CD4-positive, alpha-beta T cell (primary cell): ENCODE measurements around the gene TMEM14C. TPM values are rescaled to one million over a fixed set of nuclear protein-coding genes. Genes with fewer than 3 reads are reported as not detected.
"Not testable (repeated sequence)": the region's sequence is repeated elsewhere in the genome, so short reads cannot be mapped to it uniquely, and the experiment has no call there.

Experiments used
- ATAC-seq: fragments of 200-7000 bp; cut with Tn5 transposase; one replicate; pipeline ENCODE4 v1.10.0; 2022; ENCODE audit warnings: mild to moderate bottlenecking; ENCODE audit not compliant: poor library complexity
- CTCF ChIA-PET: fragments of 350-600 bp; sonication (Branson Sonifier 250); formaldehyde crosslinking; loops from one replicate; lab custom pipeline; 2021; ENCODE audit warnings: antibody characterized with exemption, inconsistent platforms; lab: Charles Lee
- POLR2A ChIA-PET: fragments of 350-600 bp; sonication (Branson Sonifier 250); formaldehyde crosslinking; loops from one replicate; lab custom pipeline; 2021; ENCODE audit warnings: antibody characterized with exemption, inconsistent platforms; lab: Charles Lee
- DNase-seq, 14 experiments: peaks; one replicate each; pipeline ENCODE4 v3.0.0-alpha.2; 2013 to 2020; ENCODE audit warnings: mixed read lengths in 2 of 14
- H3K27ac ChIP-seq, 2 donors: one replicate each; pipeline versions ENCODE4 v1.5.1 to v1.7.0; 2013; ENCODE audit warnings: low read length in 2 of 2, low read depth in 1 of 2, mild to moderate bottlenecking in 1 of 2
- H3K27me3 ChIP-seq, 2 experiments: 1 replicate in 1 of 2; 2 replicates in 1 of 2; pipeline versions ENCODE4 v1.6.1 to v1.7.0; 2013; ENCODE audit warnings: low read length in 2 of 2, control low read depth in 1 of 2, mild to moderate bottlenecking in 1 of 2, moderate library complexity in 1 of 2; ENCODE audit not compliant: insufficient read depth in 2 of 2, control insufficient read depth in 1 of 2
- H3K36me3 ChIP-seq: one replicate; pipeline ENCODE4 v1.6.1; 2013; ENCODE audit warnings: low read length, control low read depth; ENCODE audit not compliant: insufficient read depth
- H3K4me1 ChIP-seq: one replicate; pipeline ENCODE4 v1.6.1; 2013; ENCODE audit warnings: low read length, control low read depth; ENCODE audit not compliant: insufficient read depth
- H3K4me3 ChIP-seq: one replicate; pipeline ENCODE4 v1.5.1; 2013; ENCODE audit warnings: mild to moderate bottlenecking, low read length, moderate library complexity
- H3K9me3 ChIP-seq, 2 experiments: 1 replicate in 1 of 2; 2 replicates in 1 of 2; pipeline versions ENCODE4 v1.6.1 to v1.7.0; 2013; ENCODE audit warnings: low read length in 2 of 2, mild to moderate bottlenecking in 2 of 2, control low read depth in 1 of 2, moderate library complexity in 1 of 2; ENCODE audit not compliant: control insufficient read depth in 1 of 2, insufficient read depth in 1 of 2
- H3K27ac Mint-ChIP-seq: one replicate; pipeline ENCODE4 v1.8.0; 2020; ENCODE audit warnings: mixed read lengths
- H3K27me3 Mint-ChIP-seq: one replicate; pipeline ENCODE4 v1.8.0; 2021; ENCODE audit warnings: mixed read lengths
- H3K36me3 Mint-ChIP-seq: one replicate; pipeline ENCODE4 v1.8.0; 2021; ENCODE audit warnings: low read depth, mixed read lengths
- H3K4me1 Mint-ChIP-seq: one replicate; pipeline ENCODE4 v1.8.0; 2021; ENCODE audit warnings: low read depth, mixed read lengths
- H3K4me3 Mint-ChIP-seq: one replicate; pipeline ENCODE4 v1.8.0; 2020; ENCODE audit warnings: mild to moderate bottlenecking, mixed read lengths
- H3K9me3 Mint-ChIP-seq: one replicate; pipeline ENCODE4 v1.8.0; 2020; ENCODE audit warnings: mixed read lengths
- CTCF ChIP-seq: fragments of 200-600 bp; IDR thresholded peaks from one replicate; pipeline ENCODE4 v1.8.0; 2022; ENCODE audit warnings: antibody characterized with exemption, mild to moderate bottlenecking
- intact Hi-C, 2 experiments: fragments of 100-400 bp; cut with DNase I in 1 of 2; cut with micrococcal nuclease in 1 of 2; formaldehyde crosslinking; loops; one replicate each; pipeline versions ENCODE4 v1.15.1 to v1.9.0; 2023 to 2025; cut with DNase I, micrococcal nuclease
- total RNA-seq, 174 experiments: library from RNA in 2 of 174; stranded (reverse) in 2 of 174; gene quantifications; one replicate each; pipeline ENCODE4 v1.2.3 and lab custom pipeline; 2021 to 2026

TMEM14C gene
- total RNA-seq, 2 experiments from 2014 or later = 14.4 to 14.6 TPM

DNA sequence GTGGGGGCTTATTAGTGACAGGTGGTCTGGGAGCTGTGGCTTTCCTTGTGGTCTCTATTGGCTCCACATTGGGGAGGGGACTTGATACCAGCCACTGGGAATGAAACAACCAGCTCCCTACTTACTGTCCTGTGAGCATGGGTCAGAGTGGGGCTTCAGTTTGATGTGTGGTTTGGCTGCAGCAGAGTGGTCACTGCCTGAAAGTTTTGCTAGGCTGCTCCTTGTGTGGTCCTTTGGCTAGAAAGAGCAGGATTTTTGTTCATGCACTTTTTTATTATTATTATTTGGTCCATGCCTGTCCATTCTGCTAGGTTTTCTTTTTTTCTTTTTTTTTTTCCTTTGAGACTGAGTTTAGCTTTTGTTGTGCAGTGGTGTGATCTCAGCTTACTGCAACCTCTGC is 17.2 kb downstream of the TMEM14C start:
- H3K27ac Mint-ChIP-seq = no peak overlapping the region

GRCh38 chr6:10741643-10742042 is 18.8 kb downstream of the TMEM14C start:
- H3K27ac ChIP-seq, H3K9me3 ChIP-seq, H3K36me3 ChIP-seq, CTCF ChIA-PET, DNase-seq, H3K27me3 Mint-ChIP-seq, ATAC-seq, H3K27ac Mint-ChIP-seq, H3K4me3 Mint-ChIP-seq, H3K4me1 ChIP-seq, H3K36me3 Mint-ChIP-seq, H3K27me3 ChIP-seq, H3K4me3 ChIP-seq, intact Hi-C loops, H3K9me3 Mint-ChIP-seq: not testable (repeated sequence)
- POLR2A ChIA-PET = interaction anchor here (1.2 kb wide), 1 partner anchor 47 kb away, joined by 3 read pairs; the partner anchor contains the start of genes C6orf52 and PAK1IP1
- H3K4me1 Mint-ChIP-seq = peaks cover 19% of the 10 kb centered on the region

More for the DNA sequence above, 17.2 kb downstream of the TMEM14C start:
- H3K36me3 ChIP-seq = no peaks in the 10 kb centered on the region
- no peak overlapping the region for H3K27ac ChIP-seq
- H3K4me1 Mint-ChIP-seq = peaks cover 3% of the 10 kb centered on the region
- no peak for ATAC-seq
- no peak overlapping the region for H3K4me3 ChIP-seq
- no peak for DNase-seq
- ChIA-PET CTCF (interaction anchor here (0.6 kb wide), 1 partner anchor 19 kb away, joined by 4 read pairs; no protein-coding TSS in a partner anchor), POLR2A (no interaction called here)
- H3K4me3 Mint-ChIP-seq = no peak overlapping the region
- no peaks in the 10 kb centered on the region for H3K27me3 Mint-ChIP-seq
- H3K9me3 ChIP-seq = no peaks in the 10 kb centered on the region
- H3K4me1 ChIP-seq = no peaks in the 10 kb centered on the region
- no peaks in the 10 kb centered on the region for H3K36me3 Mint-ChIP-seq
- no peaks in the 10 kb centered on the region for H3K9me3 Mint-ChIP-seq
- intact Hi-C loops = no loop called here
- TF ChIP-seq CTCF = no peak
- no peaks in the 10 kb centered on the region for H3K27me3 ChIP-seq

GRCh38 chr6:10742251-10742650 is 19.4 kb downstream of the TMEM14C start:
- ChIA-PET CTCF (interaction anchor here (0.6 kb wide), 1 partner anchor 48 kb away, joined by 3 read pairs; the partner anchor contains the start of gene C6orf52), POLR2A (no interaction called here)
- Mint-ChIP-seq H3K27ac (no peak overlapping the region), H3K4me3 (no peak overlapping the region), H3K36me3 (no peaks in the 10 kb centered on the region), H3K27me3 (no peaks in the 10 kb centered on the region), H3K4me1 (peaks cover 23% of the 10 kb centered on the region), H3K9me3 (no peaks in the 10 kb centered on the region)
- DNase-seq (no peak), ATAC-seq (no peak)
- no peaks in the 10 kb centered on the region for H3K9me3 ChIP-seq
- TF ChIP-seq CTCF = no peak
- no peak overlapping the region for H3K4me3 ChIP-seq
- intact Hi-C loops = no loop called here
- H3K27me3 ChIP-seq = no peaks in the 10 kb centered on the region
- peaks cover 8% of the 10 kb centered on the region for H3K4me1 ChIP-seq
- no peaks in the 10 kb centered on the region for H3K36me3 ChIP-seq
- no peak overlapping the region for H3K27ac ChIP-seq

GRCh38 chr6:10743515-10743914 is 20.6 kb downstream of the TMEM14C start:
- TF ChIP-seq CTCF = no peak
- peaks cover 16% of the 10 kb centered on the region for H3K4me1 ChIP-seq
- no peaks in the 10 kb centered on the region for H3K9me3 ChIP-seq
- no peaks in the 10 kb centered on the region for H3K27me3 ChIP-seq
- H3K4me3 ChIP-seq = no peak overlapping the region
- H3K4me3 Mint-ChIP-seq = peak overlapping the region; percentile 27
- POLR2A ChIA-PET = no interaction called here
- peaks cover 8% of the 10 kb centered on the region for H3K36me3 Mint-ChIP-seq
- no peaks in the 10 kb centered on the region for H3K27me3 Mint-ChIP-seq
- H3K27ac ChIP-seq = no peak overlapping the region
- no peak for ATAC-seq
- CTCF ChIA-PET = interaction anchor here (0.6 kb wide), 1 partner anchor 39 kb away, joined by 5 read pairs; no protein-coding TSS in a partner anchor
- H3K9me3 Mint-ChIP-seq = no peaks in the 10 kb centered on the region
- H3K4me1 Mint-ChIP-seq = peaks cover 33% of the 10 kb centered on the region
- no peaks in the 10 kb centered on the region for H3K36me3 ChIP-seq
- H3K27ac Mint-ChIP-seq = peak overlapping the region; percentile 36
- intact Hi-C loops = no loop called here
- no peak for DNase-seq
